Omental fat pad (tissue), 4 donors: Measurements from ENCODE around the gene GCLC. TPM values are rescaled to one million over a fixed set of nuclear protein-coding genes. Genes with fewer than 3 reads are reported as not detected.

Experiments used
- ATAC-seq: fragments of 150-250 bp; one replicate; pipeline ENCODE4 v1.9.1; 2016; ENCODE audit warnings: mild to moderate bottlenecking, moderate library complexity; ENCODE audit not compliant: low FRiP score
- DNase-seq: peaks from one replicate; pipeline ENCODE4 v3.0.0-alpha.2; 2019; ENCODE audit warnings: low spot score
- total RNA-seq, 4 donors: library from RNA; depleted of rRNA; stranded (reverse); fragments of >200 nt; gene quantifications; one replicate each; pipeline ENCODE4 v1.1.0, GENCODE V29; 2016
- TF ChIP-seq, protein P1 (sequence below), 3 donors: fragments of 450-650 bp; IDR thresholded peaks; one replicate each; pipeline ENCODE4 v1.5.1; 2016 to 2017; ENCODE audit warnings: antibody characterized with exemption in 3 of 3, mild to moderate bottlenecking in 3 of 3, moderate library complexity in 2 of 3

The GCLC gene
- total RNA-seq, 4 donors from 2014 or later: 38.6 to 86.3 (median 46.6) TPM

DNA sequence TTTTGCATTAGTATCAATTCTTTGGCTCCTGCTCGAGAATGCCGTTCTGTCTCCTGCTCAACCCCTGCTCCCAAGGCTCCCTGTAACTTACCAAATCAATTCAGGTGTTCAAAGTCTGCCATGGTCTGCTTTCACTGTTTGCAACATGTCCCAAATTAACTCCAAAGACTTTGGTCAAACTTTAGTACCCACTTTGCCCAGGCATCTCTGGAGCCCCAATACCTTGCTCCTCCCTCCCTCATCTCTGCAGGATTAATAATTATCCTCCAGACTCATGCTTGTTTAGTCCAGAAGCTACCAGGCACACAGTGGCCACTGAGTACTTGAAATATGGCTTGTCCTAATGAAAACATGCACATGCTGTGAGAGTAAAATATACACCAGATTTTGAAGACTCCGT is 30.2 kb downstream of the GCLC start:
- DNase-seq: no peak
- no peak for ATAC-seq
- TF ChIP-seq, protein P1, sequence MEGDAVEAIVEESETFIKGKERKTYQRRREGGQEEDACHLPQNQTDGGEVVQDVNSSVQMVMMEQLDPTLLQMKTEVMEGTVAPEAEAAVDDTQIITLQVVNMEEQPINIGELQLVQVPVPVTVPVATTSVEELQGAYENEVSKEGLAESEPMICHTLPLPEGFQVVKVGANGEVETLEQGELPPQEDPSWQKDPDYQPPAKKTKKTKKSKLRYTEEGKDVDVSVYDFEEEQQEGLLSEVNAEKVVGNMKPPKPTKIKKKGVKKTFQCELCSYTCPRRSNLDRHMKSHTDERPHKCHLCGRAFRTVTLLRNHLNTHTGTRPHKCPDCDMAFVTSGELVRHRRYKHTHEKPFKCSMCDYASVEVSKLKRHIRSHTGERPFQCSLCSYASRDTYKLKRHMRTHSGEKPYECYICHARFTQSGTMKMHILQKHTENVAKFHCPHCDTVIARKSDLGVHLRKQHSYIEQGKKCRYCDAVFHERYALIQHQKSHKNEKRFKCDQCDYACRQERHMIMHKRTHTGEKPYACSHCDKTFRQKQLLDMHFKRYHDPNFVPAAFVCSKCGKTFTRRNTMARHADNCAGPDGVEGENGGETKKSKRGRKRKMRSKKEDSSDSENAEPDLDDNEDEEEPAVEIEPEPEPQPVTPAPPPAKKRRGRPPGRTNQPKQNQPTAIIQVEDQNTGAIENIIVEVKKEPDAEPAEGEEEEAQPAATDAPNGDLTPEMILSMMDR (IDR thresholded peaks at IDR 0.05): no peak

DNA sequence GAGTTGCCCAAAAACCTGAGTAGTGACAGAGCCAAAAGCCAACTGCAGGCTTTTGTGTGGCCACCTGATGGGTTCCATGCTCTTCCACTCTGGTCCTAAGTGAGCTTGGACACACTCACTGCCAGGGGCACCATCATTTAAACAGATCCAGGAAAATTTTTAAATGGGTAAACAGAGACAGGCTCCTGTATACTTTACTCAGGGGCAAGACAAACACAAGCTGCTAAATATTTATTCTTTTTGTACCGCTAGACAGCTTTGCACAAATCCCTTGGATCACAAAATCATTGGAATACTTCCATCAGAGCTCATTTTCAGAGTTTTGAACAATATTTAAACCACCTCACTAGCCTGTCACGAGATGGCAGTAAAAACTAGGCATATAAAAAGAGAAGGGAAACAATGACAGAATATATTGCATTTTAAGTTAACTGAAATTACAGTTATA is 31.4 kb downstream of the GCLC start:
- no peak for DNase-seq
- ATAC-seq: no peak

DNA sequence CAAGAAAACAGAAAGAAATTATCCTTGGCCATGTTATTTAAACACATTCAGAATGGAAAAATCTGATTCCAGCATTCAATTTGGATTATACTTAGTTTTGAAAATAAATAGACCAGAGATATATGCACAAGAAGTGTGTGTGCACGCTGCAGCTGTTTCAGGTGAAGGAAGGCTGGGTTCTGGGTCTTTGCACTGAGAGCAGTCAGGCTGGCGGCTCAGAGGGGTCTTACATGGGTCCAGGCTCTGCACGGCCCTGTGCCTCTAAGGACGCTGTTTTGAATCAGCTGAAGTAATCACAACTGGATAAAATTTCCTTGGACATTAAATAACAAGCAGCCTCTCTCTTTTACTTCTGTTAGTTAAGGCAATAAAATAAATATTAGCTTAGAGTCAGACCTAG is 31.8 kb downstream of the GCLC start:
- TF ChIP-seq, protein P1 (IDR thresholded peaks at IDR 0.05): no peak
- ATAC-seq: no peak
- no peak for DNase-seq

More for the DNA sequence above, 31.4 kb downstream of the GCLC start:
- TF ChIP-seq, protein P1 (IDR thresholded peaks at IDR 0.05): no peak

DNA sequence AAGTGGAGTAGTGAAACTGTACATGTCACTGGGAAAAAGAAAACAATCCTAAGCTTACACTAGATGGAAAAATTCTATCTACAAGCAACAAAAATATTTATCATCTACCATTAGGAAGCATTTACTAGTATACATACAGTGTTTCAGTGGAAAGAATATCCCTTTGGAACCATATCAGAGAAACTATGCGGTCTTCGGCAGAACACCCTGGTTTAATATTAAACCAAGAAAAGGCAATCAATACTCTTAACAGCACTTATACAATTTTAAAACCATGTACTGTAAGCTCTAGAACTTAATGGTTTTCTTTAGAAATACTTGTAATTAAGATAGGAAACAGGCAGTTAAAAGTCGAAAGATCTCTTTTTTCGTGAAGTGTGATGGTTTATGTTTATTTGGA is 32.3 kb downstream of the GCLC start:
- no peak for ATAC-seq

DNA sequence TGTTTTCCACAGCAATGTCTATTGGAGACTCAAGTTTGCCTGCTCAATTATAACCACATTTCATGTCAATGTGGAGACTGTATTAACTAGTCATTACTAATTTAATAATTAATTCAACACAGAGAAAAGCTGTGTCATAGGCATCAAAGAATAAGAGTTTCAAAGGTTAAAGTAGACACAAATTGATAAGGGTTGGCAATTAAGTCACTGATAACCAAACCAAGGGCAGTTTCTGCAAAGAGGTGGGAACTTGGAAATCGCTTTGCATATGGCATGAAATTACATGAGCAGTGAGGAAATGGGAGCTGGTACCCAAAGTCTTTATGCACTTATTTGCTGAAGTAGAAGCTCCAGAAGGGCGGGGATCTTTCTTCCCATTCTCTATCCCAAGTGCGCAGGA is 34.2 kb downstream of the GCLC start:
- TF ChIP-seq, protein P1 (IDR thresholded peaks at IDR 0.05): no peak
- no peak for DNase-seq
- ATAC-seq: no peak

More for the DNA sequence above, 32.3 kb downstream of the GCLC start:
- no peak for DNase-seq
- TF ChIP-seq, protein P1 (IDR thresholded peaks at IDR 0.05): no peak

DNA sequence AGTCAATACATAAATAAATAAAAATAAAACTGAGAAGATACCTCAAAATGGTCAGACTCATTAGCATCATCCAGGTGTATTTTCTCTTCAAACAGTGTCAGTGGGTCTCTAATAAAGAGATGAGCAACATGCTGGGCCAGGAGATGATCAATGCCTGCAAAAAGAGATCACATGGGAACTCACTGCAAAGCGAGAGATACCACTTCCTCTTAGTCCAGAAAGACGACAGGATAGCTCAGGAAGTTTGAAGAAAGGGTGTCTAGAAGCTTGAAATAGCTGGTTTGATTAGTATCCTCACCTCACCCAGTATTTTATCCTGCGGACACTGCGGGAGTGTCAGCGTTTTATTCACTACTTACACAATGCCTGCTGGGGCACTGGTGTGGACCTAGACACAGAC is 38.0 kb downstream of the GCLC start:
- DNase-seq: no peak
- ATAC-seq: no peak
- TF ChIP-seq, protein P1 (IDR thresholded peaks at IDR 0.05): no peak

DNA sequence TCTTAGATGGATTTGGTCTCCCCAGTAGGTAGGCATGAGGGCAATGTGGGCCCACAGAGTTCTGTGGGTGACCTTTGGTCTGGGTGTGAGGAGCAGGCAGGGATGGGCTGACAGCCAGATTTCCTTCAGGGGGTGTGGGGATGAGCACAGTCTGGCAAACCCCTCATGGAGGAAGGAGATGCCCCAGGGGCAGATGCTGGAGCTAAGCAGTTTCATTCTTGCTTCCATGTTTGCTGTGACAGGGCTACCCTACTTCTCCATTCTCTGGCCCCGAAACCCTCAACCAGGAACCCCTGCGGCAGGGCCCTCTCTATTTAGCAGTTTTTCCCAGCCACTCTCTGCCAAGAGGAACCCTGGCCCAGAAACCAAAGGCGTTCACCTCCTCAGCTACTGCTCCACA is 40.4 kb downstream of the GCLC start:
- TF ChIP-seq, protein P1 (IDR thresholded peaks at IDR 0.05): no peak
- ATAC-seq: no peak
- no peak for DNase-seq
